ENCODE measurements around the gene DEDD2.
"Not testable (repeated sequence)": the region's sequence is repeated elsewhere in the genome, so short reads cannot be mapped to it uniquely, and the experiment has no call there.

DEDD2 gene, protein sequence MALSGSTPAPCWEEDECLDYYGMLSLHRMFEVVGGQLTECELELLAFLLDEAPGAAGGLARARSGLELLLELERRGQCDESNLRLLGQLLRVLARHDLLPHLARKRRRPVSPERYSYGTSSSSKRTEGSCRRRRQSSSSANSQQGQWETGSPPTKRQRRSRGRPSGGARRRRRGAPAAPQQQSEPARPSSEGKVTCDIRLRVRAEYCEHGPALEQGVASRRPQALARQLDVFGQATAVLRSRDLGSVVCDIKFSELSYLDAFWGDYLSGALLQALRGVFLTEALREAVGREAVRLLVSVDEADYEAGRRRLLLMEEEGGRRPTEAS

DNA sequence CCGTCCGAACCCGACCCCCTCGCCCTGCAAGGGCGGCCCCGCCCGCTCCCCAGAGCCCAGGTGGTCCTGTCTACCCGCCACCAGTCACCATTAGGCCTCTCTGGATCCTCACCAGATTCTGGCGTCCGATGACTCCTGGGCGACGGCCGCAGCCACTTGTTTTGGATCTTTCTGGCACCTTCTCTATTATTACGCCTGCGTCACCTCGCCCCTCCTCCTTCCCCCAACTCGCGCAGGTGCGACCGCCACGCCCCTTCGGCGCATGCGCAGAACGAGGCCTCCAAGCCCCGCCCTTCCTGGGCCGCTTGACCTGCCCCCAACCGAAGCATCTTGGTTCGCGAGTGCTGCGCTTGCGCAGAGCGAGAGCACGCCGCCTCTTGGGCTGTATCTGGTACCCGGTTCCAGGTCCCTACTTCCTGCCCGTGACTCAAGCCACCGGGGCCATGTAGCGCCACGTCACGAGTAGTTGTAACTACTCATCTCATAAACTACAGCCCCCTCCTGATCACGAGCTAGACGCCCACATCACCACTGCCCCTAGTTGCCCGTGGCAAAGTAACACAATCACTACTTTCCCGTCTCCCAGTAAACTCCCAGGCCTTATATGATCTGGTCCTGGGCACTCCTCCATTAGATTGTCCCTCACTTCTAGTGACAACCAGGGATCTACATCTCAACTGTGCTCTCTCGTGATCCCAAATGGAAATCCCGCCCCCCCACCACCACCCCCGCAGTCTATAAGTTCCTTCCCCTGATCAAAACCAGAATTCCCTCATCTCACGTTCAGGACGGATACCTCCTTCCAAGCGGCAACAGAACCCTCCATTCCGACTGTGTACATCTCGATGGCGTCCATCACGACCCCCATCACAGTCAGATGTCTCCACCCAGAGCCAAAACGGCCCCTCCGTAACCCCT, at the start of gene DEDD2:
Gene DEDD2 (minus strand): TSS at position 158 of the 918 bp plus-strand sequence. CDS start 670 bp downstream, outside the sequence.
- DNase-seq (ENCODE audit: low read depth, low spot score) = peak; percentile 100

DNA sequence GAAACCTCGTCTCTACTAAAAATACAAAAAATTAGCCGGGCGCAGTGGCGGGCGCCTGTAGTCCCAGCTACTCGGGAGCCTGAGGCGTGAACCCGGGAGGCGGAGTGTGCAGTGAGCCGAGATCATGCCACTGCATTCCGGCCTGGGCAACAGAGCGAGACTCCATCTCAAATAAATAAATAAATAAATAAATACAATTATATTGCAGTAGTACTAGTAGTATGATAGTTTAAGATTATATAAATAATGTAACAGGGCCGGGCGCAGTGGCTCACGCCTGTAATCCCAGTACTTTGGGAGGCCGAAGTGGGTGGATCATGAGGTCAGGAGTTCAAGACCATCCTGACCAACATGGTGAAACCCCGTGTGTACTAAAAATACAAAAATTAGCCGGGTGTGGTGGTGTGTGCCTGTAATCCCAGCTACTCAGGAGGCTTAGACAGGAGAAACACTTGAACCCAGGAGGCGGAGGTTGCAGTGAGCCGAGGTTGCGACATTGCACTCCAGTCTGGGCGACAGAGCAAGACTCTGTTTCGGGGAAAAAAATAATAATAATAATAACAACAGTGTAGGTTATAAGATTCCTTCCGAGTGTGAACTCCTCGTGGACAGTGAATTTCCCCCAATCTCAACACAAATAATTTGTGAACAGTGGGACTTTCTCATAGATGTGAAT, 49.6 kb upstream of the DEDD2 start:
- DNase-seq (ENCODE audit: low read depth, low spot score) = not testable (repeated sequence)

DNA sequence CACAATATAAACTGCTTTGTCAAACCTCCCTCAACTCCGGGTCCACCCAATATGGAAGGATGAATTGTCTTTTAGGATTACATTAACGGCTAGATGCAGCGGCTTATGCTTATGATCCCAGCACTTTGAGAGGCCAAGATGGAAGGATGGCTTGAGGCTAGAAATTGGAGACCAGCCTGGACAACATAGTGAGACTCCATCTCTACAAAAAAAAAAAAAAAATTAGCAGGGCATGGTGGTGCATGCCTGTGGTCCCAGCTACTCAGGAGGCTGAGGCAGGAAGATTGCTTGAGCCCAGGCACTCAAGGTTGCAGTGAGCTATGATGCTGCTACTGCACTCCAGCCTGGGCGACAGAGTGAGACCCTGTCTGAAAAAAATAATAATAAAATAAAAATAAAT, 48.6 kb upstream of the DEDD2 start:
- DNase-seq (ENCODE audit: low read depth, low spot score) = not testable (repeated sequence)

DNA sequence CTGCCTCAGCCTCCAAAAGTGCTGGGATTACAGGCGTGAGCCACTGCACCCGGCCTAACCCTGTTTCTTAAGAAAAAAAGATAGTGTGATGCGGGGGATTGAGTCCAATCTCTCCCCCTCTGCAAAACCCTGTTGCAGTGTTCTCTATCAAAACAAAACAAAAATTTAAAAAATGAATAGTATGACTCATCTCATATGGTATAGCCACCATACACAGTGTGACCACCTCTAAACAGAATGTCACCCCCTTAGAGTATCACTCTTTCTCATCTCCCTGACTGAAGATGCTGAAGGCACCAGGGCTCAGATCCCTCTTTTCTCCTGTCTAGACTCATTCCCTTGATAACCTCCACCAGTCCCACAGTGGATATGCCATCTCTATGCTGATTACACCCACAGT, 44.3 kb upstream of the DEDD2 start:
- DNase-seq (ENCODE audit: low read depth, low spot score) = no peak

DNA sequence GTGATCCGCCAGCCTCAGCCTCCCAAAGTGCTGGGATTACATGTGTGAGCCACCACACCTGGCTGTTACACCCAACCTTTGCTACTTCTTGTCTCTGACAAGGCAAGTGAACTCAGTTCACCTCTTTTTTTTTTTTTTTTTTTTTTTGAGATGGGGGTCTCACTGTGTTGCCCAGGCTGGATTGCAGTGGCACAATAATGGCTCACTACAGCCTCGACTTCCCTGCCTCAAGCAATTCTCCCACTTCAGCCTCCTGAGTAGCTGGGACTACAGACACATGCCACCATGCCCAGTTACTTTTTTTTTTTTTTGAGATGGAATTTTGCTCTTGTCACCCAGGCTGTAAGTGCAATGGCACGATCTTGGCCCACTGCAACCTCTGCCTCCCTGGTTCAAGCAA, 40.4 kb upstream of the DEDD2 start:
- DNase-seq (ENCODE audit: low read depth, low spot score) = not testable (repeated sequence)

DNA sequence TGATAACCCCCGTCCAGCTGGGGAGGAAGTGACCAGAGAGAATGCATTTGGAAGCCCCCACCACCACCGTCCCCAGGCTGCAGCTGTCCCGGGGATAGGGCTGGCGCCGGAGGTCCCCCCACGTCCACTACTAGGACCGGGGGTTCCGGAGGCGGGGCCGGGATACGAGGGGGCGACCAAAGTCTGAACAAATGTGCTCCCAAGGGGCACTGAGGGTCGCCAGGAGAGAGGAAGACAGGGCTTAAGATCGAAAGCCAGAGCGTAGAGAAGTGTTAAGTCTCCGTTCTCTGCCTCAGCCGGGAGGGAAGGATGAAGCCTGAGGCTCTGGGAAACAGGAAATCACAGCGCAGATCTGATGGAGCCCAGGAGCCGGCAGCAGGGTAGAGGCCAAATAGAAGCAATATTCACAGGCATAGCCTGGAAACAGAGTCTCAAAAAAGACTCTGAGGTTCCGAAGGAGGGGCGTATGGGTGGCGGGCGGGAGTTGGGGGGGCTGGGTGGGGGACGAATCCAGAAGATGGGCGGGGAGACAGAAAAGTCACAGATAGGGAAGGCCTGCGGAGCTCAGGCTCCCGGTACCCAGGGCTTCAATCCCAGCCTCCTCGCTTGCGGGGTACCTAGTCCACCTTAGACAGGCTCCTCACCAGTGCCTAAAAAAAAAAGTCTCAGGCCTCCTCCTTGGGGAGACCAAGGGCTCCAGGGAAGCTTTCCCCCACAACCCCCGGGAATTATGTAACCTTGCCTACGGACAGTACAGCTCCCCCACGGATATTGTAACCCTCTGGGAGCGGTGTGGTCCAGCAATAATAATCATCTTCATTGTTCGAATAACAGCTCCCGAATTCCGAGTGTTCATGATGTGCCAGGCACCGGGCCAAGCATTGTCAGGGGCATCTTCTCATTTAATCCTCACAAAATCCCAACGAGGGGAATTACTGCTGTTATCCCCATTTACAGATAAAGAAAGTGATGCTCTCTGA, 38.6 kb upstream of the DEDD2 start:
- no peak for DNase-seq (ENCODE audit: low read depth, low spot score)

DNA sequence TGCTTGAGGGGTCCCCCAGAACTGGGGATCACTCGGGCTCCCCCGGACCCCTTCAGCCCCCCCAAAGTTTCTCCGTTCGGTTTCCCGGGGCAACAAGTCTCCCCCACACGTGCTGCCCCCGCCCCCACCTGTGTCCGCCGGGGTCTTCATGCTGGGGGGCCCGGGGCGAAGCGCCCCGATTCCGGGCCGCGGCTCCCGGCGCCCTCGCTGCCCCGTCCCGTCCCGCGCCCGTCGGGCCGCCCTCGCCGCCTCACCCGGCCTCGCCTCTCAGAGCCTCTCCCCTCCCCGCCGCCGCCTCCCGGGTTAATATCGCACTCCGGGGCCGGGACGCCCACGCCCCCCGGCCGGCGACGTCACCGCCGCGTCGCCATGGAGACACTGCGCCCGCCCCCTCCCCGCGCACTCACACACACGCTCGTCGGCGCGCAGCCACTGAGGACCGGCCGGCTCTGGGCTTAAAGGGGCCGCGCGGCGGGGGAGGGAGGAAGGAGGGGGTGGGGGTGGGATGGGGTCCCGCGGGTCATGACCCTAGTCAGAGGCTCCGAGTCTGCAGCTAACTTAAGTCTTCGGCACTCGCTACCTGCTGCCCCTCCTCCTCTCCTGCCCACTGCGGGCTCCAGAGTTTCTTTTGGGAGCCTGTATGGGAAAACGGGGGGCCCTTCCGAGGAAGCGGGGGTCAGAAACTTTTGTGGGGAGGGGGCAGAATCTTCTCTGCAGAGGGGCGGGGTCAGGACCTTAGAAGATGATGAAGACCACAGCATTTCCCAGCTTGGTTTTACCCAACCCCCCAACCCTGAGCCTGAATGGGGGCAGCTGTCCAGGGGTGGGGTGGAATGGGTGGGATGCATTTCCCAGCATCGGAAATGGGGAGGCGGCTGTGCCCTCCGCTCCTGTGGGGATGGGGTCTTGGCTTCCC, 37.6 kb upstream of the DEDD2 start, which contains the start of gene ERF:
Gene ERF (minus strand): TSS at position 279 of the 916 bp plus-strand sequence. CDS start 129 bp downstream, at position 150.
- peak; percentile 86 for DNase-seq (ENCODE audit: low read depth, low spot score)

DNA sequence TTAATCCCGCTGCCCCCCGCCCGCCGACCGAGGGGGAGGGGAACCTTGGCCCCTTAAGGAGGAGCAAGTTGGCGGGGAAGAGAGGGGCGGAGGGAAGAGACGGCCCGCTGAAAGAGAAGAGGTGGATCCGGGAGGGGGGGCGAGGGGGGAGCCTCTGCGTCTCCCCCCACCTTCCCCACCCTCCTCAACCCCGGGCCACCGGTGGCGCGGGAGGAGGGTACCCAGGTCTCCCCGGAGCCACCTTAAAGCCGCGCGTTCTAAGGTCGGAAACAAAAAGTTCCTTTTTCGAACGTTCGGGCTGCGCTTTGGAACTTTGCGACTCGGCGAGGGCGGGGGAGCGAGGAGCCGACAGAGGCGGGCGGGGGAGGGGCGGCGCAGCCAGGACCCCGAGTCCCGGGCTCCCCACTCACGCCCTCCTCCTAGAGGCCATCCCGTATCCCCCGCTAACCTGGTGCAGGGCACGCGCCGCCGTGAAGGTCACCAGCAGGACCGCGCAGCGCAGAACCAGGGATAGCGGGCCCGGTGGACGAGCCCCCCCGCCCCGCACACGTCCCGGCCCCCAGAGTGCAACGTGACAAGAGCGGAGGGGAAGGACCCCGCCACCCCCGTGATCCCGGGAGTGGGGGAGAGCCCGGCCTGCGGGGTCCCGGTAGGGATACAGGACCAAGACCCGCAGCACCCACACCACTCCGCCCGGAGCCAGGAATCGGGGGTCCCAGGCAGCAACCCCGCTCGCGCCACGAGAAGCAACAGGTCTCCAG, 36.8 kb upstream of the DEDD2 start:
- peak; percentile 67 for DNase-seq (ENCODE audit: low read depth, low spot score)

DNA sequence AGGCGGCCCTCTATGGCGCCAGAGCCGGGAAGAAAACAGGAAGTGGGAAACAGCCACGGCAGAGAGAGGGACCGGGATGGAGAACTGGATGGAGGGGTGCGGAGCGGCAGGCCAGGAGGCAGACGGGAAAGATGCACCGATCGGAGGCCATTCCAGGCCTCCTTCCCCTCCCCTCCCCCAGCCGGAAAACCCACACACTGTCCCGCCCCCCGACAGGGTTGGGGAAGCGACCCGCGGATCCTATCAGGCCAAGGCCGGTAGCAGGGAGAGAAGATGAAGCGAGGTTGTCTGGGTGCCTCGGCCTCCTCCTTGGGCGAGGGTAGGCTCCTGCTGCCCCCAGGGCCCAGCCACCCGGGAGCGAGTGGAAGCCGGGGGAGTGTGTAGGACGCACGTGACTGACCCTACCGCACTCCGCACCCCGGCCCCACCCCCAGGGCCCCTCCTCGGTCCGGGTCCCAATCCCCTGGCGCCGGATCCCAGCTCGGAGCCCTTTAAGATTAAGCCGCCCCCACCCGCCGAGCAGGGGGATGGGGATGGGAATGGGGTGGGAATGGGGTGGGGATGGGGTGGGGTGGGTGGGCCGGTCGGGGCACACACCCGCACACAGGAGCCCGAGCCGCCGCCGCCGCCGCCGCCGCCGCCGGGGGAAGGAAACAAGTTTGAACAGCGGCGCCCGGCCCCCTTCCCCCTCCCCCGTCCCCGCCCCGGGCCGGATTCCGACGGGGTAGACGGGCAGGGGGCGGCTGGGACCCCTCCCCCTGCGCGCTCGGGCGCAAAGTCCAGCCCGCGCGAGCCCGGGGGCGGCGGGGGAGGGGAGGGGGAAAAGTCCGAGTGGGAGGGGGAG, 36.0 kb upstream of the DEDD2 start:
- peak; percentile 36 for DNase-seq (ENCODE audit: low read depth, low spot score)

DNA sequence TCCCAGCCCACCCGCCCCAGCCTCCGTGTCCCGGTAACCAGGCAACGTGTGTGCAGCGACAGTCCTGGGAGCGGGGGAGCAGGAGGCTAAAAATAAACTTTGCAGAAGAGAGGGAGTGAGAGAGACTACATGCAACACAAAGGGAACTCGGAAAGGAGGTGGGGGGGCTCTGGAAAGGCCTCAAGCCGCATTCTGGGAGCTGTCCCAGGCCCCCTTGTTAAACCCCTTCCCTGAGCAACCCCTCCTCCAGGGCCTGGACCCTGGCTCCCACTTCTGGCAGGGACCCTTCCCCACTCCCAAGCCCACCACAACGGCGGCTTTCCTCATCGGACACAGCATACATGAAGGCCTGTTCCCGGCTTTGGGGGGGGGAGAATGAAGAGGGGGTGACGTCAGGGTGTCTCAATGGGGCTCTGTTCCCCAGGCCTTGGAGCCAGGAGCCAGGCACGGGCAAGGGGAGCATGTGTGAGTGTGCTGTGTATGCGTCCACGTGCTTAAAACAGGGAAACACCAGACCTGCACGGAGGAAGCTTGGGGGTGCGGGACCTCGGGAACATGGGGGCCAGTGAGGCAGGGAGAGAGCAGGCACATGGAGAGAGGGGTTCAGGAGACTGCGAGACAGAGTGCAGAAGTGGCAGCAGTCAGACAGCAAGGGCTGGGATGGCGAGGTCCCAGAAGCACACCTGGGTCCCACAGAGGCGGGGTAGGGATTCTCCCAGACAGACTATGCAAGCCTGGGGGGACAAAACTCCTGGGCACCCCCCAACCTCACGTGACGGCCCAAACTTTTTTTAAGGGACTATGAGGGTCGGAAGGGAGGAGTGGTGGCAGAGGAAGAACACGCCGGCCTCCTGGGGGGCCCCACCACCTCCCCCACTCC, 35.1 kb upstream of the DEDD2 start:
- no peak for DNase-seq (ENCODE audit: low read depth, low spot score)

DNA sequence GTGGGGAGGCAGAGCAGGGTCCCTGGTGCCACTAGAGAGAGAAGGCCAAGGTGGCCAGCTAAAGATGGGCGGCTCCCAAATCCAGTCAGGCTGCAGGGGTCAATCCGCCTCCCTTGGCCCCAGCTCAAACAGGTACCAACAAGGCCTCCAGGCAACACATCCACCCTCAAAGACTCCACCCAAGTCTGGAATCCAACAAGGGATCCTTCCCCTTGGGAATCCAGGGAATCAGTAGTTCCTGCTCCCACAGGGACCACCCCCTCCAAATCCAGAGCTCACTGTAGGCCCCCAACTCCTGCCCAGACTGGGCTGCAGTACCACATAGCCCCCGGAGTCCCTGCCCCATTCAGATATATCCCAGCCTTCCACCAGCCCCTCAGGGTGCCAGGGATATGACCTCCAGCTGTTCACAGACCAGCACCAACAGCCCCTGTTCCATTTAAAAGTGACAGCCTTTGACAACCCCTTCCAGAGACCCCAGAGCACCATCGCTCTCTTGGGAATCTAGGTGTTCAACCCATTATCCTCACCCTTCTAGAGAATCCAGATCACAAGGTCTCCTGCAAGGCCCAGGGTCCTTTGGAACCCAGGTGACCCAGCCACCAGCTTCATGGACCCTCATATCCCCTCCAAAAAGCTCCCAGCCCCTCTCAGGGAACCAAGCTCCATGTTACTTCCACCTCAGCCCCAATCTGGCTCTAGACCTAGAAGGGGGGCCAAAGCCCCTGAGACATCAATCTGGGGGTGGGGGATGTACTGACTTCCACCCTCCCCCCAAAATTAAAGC, 34.3 kb upstream of the DEDD2 start:
- DNase-seq (ENCODE audit: low read depth, low spot score) = no peak

DNA sequence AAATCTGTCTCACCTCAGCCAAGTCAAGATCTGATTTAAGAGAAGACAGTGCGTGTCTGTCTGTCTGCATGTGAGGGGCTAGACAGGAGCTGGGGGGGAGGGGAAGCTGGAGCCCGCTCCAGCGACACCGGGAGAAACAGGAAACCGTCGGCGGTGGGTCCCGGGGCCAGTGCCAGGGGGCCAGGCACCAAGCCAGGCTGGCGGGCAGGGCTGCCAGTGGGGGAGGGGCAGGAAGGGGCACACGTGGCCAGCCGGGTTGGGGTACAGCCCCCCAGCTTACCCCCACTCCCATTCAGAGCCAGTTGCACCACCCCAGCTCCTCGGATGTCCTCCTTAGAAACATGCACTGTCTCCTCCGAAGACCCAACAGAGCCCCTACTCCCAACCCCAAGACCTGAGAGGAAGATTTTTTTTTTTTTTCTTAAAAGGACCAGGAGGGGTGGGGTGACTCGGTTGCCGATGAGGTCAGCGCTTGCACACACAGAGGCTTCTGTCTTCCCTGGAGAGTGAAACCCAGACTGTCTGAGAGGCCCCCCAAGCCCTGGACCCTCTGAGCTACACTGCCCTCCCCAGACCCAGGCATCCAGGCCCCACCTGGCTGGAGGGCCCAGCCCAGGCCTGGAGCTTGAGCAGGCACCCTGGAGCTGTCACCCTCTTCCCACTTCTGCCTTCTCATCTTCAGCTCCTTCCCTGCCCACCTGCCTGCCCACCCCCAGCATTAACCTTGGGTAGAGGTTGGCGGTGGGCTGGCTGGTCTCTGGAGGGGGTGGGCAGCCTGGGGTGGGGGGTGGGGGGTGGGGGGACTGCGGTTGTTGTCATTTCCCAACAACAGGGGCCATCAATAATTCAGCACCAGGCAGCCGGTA, 33.4 kb upstream of the DEDD2 start:
- no peak for DNase-seq (ENCODE audit: low read depth, low spot score)

DNA sequence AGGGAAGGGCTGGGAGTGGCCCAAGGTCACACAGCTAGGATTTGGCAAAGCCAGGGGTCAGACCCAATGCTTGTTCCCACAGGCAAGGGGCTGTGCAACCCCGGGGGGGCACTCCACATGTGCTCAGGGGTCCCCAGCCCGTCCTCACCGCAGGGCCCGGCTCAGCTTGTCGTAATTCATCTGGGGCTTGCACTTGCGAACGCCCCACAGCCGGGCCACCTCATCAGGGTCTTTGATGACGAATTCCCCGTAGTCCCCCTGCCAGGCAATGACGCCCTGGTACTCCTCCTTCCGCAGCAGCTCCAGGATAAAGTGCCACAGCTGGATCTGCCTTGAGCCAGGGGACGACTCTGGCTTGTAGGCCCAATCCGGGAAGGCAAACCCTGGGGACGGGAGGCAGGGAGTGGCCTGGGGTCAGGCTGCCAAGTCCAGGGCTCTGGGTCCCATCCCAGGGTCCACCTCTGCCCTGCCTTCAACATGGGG, 32.7 kb upstream of the DEDD2 start:
- no peak for DNase-seq (ENCODE audit: low read depth, low spot score)

DNA sequence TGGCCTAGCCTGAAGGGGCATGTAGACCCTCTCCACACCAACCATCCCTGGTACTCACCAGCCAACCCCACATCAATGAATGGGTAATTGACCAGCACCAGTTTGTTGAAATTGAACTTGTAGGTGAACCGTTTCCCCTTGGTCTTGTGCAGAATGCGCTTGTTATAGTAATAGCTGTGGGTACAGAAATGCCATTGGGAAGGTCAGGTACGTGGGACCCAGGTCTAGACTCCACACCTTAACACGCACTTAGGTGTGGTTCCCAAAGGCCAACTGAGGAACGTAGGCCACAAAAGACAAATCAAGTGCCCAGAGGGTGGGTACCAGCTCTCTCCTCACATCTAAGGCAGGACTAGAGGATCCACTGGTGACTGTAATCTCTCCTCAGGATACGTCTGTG, 32.3 kb upstream of the DEDD2 start:
- DNase-seq (ENCODE audit: low read depth, low spot score) = no peak

DNA sequence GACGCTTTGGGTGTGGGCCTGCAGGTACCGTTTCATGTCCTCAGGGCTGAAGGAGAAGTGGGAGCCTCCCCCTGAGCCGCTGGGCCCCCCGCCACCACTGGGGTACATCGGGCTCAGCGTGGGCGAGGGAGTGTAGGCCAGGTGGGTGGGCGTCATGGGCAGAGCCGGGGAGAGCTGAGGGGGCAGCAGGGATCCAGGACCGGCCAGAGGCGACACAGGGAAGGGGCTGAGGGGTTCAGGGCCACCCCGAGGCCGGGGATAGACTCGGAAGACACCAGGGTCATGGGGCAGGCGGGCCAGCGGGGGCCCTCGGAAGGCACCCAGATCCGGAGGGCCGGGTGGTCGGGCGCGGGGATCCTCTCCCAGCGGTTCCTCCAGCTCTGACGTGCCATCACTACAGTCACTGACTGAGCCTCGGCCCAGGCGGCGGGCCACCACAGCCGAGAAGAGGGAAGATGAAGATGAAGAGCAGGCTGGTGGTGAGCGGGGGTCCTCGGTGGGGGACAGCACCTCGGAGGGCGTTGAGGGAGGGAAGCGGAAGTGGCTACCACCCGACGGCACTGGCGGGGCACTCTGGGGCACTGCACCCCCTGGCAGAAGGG, 31.8 kb upstream of the DEDD2 start:
- DNase-seq (ENCODE audit: low read depth, low spot score) = no peak

Measured in activated CD4-positive, CD25-positive, alpha-beta regulatory T cell treated with anti-CD3 and anti-CD28 coated beads, Interleukin-2, amount 50 U/mL, for 16 hours (primary cell).